Left hindlimb (tissue), 1 donor: ENCODE results near the gene JMJD1C.

Experiments used
- DNase-seq: peaks from one replicate; pipeline ENCODE4 v3.0.0-alpha.2; 2018

JMJD1C gene

DNA sequence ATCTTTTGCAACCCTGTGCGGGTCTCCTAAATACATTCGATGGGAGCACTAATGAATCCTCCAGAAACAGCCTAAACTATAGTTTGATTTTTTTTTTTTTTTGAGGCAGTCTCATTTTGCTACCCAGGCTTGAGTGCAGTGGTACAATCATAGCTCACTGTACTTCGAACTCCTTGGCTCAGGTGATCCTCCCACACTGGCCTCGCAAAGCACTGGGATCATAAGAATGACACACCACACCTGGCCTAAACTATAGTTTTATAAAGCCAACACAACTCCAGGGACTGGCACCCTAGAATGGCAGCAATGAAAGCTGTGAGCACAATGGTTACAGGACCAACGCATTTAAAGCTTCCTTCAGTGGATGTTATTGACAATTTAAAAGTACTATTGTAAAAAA is 14.5 kb upstream of the JMJD1C start:
- no peak for DNase-seq

DNA sequence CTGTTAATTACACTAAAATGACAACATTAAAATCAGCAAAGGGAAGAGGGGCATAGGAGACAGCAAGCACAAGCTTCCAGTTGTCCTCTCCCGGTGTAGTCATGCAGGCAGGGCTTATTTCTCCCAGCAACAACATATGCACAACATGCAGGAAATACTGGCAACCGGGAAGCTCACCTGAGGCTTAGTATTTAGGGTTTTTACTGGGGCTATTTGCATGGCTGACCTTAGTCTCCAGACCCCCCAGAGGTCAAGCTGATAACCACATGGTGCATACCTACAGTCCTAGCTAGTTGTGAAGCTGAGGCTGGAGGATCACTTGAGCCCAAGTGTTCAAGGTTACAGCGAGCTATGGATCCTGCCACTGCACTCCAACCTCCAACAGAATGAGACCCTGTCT is 12.8 kb upstream of the JMJD1C start:
- no peak for DNase-seq

DNA sequence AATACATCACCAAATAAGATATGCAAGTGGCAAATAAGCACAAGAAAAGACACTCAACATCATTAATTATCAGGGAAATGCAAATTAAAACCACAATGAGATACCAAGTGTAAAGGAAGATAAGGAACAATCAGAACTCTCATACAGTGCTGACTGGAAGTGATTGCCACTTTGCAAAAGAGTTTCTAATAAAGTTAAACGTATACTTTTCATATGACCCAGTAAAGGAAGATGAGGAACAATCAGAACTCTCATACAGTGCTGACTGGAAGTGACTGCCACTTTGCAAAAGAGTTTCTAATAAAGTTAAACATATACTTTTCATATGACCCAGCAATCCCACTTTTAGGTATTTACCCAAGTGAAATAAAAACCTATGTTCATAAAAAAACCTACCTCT is 12.2 kb upstream of the JMJD1C start:
- no peak for DNase-seq

DNA sequence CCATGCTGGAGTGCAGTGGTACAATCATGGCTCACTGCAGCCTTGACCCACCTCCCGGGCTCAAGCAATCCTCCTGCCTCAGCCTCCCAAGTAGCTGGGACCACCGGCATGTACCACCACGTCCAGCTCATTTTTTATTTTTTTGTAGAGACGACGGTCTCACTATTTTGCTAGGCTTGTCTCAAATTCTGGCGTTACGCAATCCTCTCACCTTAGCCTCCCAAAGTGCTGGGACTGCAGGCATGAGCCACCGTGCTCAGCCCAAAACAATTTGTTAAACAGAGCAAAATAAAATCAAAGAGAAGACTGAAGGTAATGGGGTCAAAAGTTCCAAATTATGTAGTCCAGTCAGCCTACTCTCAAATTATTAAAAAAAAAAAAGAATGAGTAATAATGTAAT is 8.7 kb upstream of the JMJD1C start:
- DNase-seq, result no peak

DNA sequence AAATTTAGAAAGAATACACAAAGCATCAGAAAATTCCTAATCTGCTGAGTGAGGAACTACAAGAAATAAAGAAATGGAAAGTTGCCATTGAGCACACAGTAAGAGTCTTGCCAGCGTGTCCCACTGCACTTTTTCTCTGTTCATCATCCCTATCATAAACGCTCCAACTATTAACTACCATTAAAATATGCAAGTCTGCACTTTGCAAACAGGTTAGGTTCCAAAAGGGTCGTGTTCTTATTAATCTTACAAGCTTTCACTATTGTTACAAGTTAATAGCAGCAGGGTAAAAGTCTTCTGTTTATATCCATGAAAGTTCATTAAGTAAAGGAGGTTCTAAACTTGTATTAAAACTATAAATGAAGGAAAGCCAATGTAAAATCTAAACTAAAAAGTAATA is 5.2 kb upstream of the JMJD1C start:
- DNase-seq, result no peak

DNA sequence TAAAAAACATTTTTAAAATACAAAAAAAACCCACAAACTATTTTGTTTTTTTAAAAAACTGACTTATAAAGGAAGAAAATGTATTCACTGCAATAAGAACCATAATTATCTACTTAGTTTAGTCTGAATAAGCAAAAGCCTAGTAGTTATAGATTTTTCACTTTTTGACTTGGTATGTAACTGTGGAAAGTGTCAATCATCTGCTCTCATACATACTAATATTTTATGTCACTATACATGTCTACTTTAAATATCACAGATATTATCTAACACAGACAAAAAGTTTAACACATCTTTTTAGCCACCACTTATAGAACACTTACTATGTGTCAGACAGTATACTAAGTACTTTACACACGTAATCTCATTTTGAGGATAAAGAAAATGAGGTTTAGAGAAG is 3.2 kb upstream of the JMJD1C start:
- DNase-seq, result no peak

DNA sequence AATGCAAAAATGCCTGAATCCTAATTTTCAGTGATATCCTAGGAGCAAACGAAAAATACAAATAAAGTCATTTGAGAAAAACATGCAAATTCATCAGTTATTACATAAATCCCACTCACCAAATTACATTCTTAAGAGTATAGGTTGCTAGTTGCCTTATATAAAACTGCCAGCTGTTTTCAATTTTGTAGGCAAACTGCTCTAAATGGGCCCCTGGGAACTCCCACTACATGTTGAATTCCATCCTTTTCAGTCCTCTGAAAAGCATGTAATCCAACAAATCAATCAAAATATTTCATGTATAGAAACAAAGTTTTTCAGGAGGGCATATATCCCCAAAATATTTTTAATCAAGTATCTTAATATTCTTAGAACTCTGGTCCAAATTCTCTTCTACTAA is 2.1 kb upstream of the JMJD1C start:
- DNase-seq, result no peak

DNA sequence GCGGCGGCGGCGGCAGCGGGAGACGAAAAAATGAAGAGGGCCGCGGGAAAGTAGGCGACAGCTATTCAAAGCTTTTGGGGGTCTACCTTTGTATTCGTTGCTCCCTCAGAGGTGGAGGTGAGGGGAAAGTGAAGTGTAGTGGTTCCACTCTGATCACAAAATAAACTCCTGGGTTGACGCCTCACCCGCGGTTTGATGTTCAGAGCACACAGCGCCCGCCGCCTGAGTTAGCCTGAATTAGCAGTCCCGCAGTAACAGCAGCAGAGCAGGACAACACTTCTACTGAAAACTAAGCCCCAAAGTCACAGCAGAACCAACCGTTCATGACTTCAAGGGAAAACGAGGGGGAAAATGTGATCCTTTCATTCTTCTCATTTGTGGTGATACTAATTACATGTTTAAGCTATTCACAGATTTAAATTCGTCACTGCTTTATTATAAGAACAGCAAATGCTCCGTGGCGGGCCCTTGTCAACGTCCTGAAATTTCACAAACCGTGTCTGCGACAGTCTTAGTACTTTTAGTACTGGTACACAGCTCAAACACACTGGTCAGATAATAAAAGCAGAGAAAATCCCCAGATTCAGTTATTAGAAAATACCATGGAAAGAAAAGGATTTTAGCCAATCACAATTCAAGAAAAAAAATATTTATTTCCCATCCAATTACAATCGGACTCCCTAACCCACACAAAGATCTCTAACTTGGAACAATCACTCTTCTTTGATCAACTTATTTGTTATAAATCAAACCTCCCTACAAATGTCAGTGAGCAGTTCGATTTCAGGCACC is 563 bp upstream of the JMJD1C start:
- DNase-seq, result no peak

DNA sequence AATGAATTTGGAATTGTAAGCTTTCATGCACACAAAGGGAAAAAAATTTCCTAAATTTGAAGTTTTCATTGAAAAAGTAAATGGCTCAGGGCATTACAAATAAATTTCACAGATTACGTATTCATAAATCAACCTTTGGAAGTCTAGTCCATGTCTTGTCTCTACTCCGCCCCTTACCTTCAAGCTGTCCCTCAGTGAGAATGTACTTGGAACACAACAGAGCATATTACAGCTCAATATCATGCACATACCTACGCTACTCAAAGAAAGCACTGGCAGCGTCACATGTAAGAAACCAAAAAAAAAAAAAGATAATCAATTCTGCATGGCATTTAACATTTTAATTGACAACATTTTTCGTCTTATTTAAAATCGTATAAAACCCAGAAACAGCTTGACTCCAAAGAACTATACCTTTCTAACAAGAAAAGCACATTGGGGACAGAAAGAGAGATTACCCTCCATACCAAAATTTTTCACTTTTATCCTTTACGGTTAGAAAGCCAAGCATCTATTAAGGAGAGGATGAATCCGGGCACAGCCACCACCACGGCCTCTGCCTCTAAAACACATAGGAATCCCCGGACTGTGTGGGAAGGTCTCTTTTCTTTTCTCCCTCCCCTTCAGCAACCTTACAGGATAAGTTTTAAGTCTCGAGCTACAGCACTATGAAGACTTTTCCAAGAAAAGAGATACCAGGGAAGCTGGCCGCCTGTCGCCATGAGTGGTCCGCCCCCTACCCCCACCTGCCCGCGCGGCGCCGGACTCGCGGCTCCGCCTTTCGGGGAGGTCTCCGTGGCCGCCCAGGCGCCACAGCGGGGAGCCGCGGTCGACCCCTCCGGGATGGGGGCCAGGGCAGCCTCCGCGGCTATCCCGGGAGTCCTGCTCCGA is 1.1 kb downstream of the JMJD1C start:
- DNase-seq, result peak; percentile 83

DNA sequence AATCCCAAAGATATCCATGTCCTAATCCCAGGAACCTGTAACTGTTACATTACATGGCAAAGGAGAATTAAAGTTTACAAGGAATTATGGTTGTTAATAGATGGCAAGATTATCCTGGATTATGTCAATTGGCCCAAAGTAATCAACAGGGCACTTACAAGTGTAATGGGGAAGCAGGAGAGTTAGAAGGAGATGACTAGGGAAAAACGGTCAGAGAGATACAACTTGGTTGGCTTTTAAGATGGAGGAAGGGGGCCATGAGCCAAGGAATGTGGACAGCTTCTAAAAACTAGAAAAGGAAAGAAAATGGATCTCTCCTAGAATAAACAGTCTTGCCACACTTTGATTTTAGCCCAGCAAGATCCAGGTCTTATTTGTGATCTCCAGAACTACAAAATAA is 3.3 kb downstream of the JMJD1C start:
- no peak for DNase-seq

DNA sequence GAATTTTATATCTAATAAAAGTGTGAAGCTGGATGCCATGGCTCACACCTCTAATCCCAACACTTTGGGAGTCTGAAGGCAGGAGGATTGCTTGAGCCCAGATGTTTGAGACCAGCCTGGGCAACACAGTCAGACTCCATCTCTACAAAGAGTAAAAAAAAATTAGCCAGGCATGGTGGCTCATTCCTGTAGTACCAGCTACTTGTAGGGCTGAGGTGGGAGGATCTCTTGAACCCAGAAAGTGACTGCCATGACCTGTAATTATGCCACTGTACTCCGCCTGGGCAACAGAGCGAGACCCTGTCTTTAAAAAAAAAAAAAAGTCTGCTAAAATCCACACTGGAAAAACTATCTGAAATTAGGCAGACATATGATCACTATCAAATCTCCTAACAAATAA is 7.6 kb downstream of the JMJD1C start:
- no peak for DNase-seq

DNA sequence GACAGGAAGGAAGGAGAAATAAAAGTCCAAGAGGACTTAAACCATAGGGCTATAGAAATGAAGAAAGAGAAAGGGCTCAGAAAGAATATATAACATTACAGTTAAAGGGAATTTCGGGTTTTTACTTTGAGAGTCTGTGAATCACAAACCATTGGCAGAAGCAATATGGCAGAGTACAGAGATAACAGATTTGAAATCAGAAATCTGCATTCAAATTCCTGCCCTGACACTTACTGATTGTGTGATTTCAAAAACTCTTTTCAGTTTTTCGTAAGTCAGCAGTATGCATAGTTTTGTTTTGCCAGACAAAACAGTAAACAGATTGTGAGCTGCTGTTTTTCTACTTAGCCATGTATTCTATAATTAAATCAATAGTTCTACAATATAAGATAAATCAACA is 8.2 kb downstream of the JMJD1C start:
- no peak for DNase-seq

DNA sequence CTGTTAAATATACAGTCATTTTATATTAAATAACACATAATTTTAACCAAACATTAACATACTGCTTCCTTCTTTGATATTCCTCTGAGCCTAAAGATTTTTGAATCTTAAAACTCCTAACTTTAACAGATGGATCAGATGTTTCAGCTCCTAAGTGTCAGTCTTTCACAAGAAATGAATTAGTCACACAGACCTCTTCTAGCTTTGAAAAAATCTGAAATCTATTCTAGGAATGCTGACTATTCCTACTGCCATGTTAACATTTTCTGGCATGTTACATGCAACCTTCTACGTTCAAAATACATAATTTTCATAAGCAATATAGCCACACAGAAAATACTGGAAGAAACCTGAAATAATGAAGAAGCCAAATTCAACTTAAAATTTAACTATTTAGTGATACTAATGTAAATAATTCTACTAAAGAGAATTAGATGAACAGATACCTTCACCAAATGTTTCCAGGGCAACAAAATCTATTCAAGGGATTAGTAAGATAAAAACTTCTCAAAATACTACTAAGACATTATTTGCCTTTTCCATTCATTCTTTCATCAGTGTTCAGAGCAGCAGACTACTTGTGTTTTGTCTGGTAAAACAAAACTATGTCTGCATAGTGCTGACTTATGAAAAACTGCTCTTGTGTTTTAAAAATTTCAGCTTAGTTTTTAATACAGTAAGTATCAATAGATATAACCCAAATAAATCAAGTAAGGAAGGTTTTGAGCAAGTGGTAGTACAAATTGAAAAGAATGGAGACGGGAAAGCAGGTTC is 9.2 kb downstream of the JMJD1C start:
- no peak for DNase-seq

DNA sequence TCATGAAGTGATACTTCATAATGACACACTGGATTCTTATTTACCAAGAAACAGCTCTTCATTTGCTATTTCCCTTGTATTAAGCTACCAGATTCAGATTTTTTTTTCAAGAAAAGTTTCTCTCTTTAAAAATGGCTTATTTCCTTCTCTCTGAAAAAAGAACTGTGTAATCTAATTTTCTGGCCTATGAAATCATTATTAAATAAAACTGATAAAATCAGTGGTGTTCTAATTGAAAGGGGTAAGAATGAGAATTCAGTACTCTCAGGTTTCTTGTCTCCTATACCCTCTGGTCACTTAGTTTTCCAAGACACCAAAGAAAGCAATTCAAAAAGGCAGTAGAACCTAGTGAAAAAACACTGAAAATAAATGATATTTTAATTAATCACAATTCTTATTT is 10.3 kb downstream of the JMJD1C start:
- no peak for DNase-seq

DNA sequence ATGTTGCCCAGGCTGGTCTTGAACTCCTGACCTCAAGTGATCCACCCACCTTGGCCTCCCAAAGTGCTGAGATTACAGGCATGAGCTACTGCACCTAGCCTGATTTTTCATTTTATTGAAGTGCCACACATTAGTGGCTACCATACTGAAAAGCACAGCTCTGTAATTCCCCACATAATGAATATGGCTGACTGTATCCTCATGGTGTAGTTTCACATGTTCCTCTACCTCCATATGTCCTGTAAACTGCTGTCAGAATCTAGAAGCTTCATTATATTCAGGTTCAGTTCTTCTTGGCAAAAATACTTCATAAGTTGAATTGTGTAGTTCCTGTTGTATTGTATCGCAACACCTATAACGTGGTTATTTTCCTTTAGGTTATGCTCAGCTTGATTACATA is 11.1 kb downstream of the JMJD1C start:
- no peak for DNase-seq

DNA sequence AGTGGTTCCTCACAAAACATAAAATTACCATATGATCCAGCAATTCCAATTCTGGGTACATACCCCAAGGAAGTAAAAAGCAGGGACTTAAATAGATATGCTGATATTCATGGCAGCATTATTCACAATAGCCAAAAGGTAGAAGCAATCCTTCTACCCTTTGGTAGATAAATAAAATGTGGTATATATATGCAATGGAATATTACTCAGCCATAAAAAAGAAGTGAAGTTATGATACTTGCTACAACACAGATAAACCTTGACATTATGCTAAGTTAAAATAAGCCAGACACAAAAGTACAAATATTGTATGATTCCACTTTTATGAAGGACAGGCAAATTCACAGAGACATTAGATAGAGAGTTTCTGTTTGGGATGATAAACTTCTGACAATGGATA is 13.3 kb downstream of the JMJD1C start:
- no peak for DNase-seq

DNA sequence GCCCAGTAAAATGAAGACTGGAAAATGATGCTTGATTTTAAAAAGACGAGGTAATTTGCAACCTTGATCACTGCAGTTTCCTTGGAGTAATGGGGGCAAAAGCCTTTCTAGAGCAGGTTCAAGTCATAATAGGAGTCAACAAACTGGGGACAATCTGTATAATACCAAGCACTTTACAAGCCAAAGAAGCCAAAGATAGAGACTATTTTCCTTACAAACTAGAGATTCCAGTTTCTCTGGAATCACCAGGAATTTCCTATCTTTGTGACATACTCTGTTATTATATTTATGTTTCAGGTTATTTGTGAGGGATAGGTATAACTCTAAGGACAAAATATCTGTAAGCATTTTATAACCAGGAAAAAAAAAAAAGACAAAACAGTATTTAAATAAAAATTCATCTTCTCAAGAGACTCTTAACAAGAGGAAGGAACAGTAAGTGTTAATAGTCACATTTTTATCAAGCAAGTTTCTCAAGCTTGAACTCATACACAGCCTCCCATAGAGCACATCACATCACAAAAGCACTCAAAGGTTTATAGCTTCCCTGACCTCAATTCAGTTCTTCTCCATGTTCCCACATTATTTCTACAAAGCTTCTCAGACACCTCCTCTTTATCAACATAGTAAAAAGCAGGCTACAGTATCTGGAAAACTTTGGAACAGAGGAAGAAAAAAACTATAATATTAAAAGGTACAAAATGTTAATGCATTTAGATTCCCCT is 18.9 kb downstream of the JMJD1C start:
- DNase-seq, result no peak

DNA sequence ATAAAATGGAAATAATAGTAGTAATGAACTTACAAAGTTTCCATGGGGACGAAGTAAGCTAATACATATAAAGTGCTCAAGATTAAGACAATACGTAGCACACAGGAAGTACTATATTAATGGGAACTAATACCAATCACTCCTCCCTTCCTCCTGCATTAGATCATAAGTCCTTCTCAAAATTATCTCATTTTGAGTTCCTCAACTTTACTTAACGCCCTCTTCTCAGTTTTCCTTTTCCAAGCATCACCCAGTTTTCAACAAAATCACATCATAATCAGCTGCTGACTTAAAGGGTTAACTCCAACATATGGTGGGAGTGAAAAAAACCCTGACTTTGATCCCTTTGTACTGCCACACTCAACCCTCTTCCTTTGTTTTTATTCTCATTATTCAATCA is 24.4 kb downstream of the JMJD1C start:
- no peak for DNase-seq

DNA sequence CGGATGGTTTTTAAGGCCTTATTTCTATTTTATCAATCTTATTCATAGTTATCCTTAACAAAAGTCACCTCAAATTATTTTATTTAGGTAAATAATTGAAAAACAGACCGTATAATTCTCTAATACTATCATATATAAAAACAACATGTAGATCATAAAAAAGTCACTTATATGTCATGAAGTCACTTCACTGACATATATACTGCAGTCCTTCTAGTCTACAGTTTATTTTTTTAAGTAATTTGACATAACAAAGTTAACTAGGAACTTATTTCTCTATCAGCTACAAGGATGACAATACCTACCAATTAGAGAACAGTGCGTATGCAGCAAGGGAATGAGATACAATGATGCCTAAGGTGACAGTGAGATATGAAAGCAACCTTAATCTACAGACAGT is 26.2 kb downstream of the JMJD1C start:
- no peak for DNase-seq

DNA sequence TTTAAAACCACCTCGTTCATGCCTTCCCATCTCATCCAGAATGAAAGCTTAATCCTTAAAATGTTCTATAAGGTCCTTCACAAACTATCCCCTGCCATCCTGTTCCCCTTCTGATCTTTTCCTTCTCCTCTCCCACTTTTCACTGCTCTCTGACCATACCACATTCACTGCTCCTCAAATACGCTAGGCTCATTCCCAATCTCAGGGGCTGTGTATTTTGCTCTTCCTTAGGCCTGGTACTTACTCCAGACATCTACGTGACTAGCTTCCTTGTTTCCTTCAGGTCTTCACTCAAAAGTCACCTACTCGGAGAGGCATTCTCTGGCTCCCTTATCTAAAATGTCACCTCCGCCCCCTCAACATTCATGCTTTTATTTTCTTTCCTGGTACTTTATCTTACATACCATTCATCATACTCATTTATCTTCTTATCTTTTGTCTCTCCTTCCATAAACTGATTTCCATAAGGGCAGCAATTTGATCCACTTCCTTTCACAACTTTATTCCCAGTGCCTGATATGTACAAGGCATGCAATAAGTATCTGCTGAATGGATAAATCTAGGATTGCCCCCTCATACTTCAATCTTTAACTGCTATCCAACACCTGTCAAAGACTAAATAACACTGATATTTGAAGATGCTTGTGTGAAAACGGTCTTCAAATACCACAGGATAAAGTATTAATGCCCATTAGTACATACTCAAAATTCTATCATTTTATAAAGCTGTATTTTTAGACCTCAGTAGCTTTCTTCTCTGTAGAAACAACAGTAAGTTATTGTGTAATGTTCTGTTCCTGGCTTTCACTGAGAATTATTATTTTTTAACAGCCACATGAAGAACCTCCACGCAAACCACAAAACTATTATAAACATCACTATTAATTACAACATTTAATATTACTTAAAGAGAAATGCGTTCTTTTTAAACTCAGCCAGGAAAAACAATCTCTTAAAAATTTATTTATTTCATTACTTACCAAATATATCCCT is 27.0 kb downstream of the JMJD1C start:
- no peak for DNase-seq

DNA sequence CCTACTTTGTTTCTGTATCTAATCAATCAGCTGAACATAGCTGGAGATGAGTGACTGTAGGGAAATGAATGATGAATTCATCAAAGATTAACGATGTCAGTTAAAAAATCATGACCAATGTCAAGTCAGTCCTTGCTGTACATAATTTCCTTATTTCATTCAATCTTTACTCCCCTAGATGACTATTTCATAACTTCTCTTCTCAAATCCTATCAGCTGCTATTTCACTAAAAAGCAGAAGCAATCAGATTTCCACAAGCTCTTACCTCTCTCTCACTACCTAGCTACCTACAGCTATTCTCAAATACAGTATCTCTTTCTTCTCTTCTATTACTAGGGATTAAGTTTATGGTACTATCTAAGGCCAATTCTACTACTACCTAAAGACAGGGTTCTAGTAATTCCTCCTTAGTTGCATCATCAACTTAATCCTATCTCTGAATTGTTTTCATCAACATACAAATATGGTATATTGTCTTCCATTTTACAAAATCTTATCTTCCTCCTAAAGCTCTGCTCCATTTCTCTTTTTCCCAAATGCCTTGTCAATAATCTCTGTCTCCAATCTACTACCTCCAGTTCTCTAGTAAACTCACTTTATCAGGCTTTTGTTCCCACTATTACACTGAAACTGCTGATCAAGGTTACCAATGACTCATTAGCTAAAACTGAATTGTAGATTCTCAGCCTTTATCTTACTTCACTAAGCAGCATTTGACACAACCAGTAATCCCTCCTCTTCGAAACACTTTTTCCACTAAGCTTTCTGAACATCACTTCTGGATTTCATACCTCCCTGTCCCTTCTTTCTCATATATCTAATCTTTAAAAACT is 28.4 kb downstream of the JMJD1C start:
- DNase-seq, result no peak
